Heart left ventricle (tissue), 16 donors: ENCODE results near the gene PRKRIP1. TPM values are rescaled to one million over a fixed set of nuclear protein-coding genes. Genes with fewer than 3 reads are reported as not detected.
"Not testable (repeated sequence)": the region's sequence is repeated elsewhere in the genome, so short reads cannot be mapped to it uniquely, and the experiment has no call there.

Experiments used
- ATAC-seq, 4 donors: fragments of 200-7000 bp; cut with Tn5 transposase; one replicate each; pipeline ENCODE4 v1.9.1; 2020 to 2022; ENCODE audit warnings: moderate library complexity in 4 of 4, mild to moderate bottlenecking in 3 of 4, moderate number of reproducible peaks in 1 of 4
- DNase-seq, 5 donors: peaks; one replicate each; pipeline ENCODE4 v3.0.0-alpha.2; 2020
- H3K27ac ChIP-seq, 12 donors: fragments of 200-600 bp; sonication (generic) in 4 of 12; one replicate each; pipeline versions ENCODE4 v1.5.0 to v1.8.0; 2016 to 2022; ENCODE audit warnings: mild to moderate bottlenecking in 2 of 12
- H3K27me3 ChIP-seq, 9 donors: fragments of 200-600 bp; sonication (generic) in 2 of 9; one replicate each; pipeline versions ENCODE4 v1.5.1 to v1.8.0; 2016 to 2022; ENCODE audit warnings: mild to moderate bottlenecking in 3 of 9
- H3K36me3 ChIP-seq, 9 donors: fragments of 200-600 bp; sonication (generic) in 2 of 9; one replicate each; pipeline versions ENCODE4 v1.5.0 to v1.8.0; 2018 to 2022; ENCODE audit warnings: mild to moderate bottlenecking in 2 of 9
- H3K4me1 ChIP-seq, 12 donors: fragments of 200-600 bp; sonication (generic) in 4 of 12; one replicate each; pipeline versions ENCODE4 v1.5.0 to v1.8.0; 2016 to 2022; ENCODE audit warnings: mild to moderate bottlenecking in 3 of 12
- H3K4me3 ChIP-seq, 12 donors: fragments of 200-600 bp; sonication (generic) in 4 of 12; one replicate each; pipeline versions ENCODE4 v1.5.0 to v1.8.0; 2017 to 2022; ENCODE audit warnings: mild to moderate bottlenecking in 9 of 12, moderate library complexity in 4 of 12
- H3K9me3 ChIP-seq, 12 donors: fragments of 200-600 bp; sonication (generic) in 4 of 12; one replicate each; pipeline versions ENCODE4 v1.5.0 to v1.8.0; 2016 to 2022; ENCODE audit warnings: mild to moderate bottlenecking in 1 of 12
- POLR2A ChIP-seq, 2 donors: fragments of 450-650 bp; IDR thresholded peaks; one replicate each; pipeline ENCODE4 v1.6.1; 2017; ENCODE audit warnings: antibody characterized with exemption in 2 of 2, mild to moderate bottlenecking in 2 of 2, moderate library complexity in 2 of 2
- WGBS, 4 donors: extraction: QIAGEN DNeasy Blood & Tissue Kit in 2 of 4; methylation state at CpG; one replicate each; pipeline versions ENCODE4 v1.1.5 to v1.1.7; 2013 to 2018; 5-methylcytosine and 5-hydroxymethylcytosine counted together
- intact Hi-C, 10 donors: fragments of 100-400 bp; cut with DNase I; formaldehyde crosslinking; loops; one replicate each; pipeline versions ENCODE4 v1.11.1 to v1.14.2; 2022
- long read RNA-seq, 3 donors: library from polyadenylated mRNA; unstranded; transcript quantifications; one replicate each; pipeline ENCODE4 v2.0.0, GENCODE V29; 2020 to 2021
- polyA plus RNA-seq, 2 donors: library from polyadenylated mRNA; stranded (reverse); fragments of 200-250 nt; gene quantifications; one replicate each; pipeline ENCODE4 v1.2.3, GENCODE V29; 2013
- total RNA-seq, 9 donors: library from RNA; depleted of rRNA in 2 of 9; stranded (reverse); fragments of >200 nt in 2 of 9; fragmentation: NEBNext Ultra II Directional in 3 of 9; extraction: Animal tissue kit (Norgen Biotek cat#: 25700) in 3 of 9; gene quantifications; one replicate each; pipeline versions ENCODE4 v1.1.0 to v1.2.4, GENCODE V29; 2016 to 2023
- TF ChIP-seq, protein P1 (sequence below), 12 donors: fragments of 200-600 bp; sonication (generic) in 4 of 12; IDR thresholded peaks; one replicate each; pipeline versions ENCODE4 v1.5.0 to v1.8.0; 2018 to 2022; ENCODE audit warnings: antibody characterized with exemption in 12 of 12, mild to moderate bottlenecking in 5 of 12
- donor health status: ischemic (EF 13 %, LVEDD 7.1; RV severe dilation, severe dysfunction).
- donor health status: healthy with polysubstance abuse.
- donor health status: DM: no; HTN: yes; CAD: no.
- donor health status: DM: no; HTN: no; CAD: no.
- donor health status: ischemic (EF 25% LVEDD 6.9; RV normal size, moderate dysfunction).
- donor health status: ischemic (EF 25% LVEDD 5.7; RV mildly dilated, moderate dysfunction).
- donor health status: healthy.
- donor health status: DM: yes; HTN: yes; CAD: no.
- donor health status: ischemic (EF 35%, LVEDD 5.7; RV mildly dilated, moderate dysfunction).
- donor health status: nonischemic (EF 11% LVEDD 7.7; RV severe dilation, severe dysfunction).
- donor health status: DM: yes; HTN: yes; CAD: no.
- donor health status: PGD.
- donor health status: ischemic (EF 29% LVEDD 5.4; RV normal size, mild dysfunction).
- donor health status: nonischemic (EF 23%, LVEDD 6.1; RV moderate dilation, normal function).

PRKRIP1 gene, protein sequence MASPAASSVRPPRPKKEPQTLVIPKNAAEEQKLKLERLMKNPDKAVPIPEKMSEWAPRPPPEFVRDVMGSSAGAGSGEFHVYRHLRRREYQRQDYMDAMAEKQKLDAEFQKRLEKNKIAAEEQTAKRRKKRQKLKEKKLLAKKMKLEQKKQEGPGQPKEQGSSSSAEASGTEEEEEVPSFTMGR
- total RNA-seq (10 to 100 TPM in 5 of 9 donors, 1 to 10 TPM in 4; 7.4 to 15.2 (median 11.4) TPM), polyA plus RNA-seq (10 to 100 TPM; 15.1 TPM)
- long read RNA-seq, donor 1, transcript PRKRIP1-201 (6 exons, 2,159 nt), result major isoform, 10 of 29 reads
- long read RNA-seq, donor 1, partial matches to known transcripts, result 3 of 29 reads
- long read RNA-seq, donor 1, other reads (novel, unspliced or antisense), result 12 of 29 reads
- long read RNA-seq, donor 2, transcript PRKRIP1-201 (6 exons, 2,159 nt), result major isoform, 21 of 26 reads
- long read RNA-seq, donor 2, partial matches to known transcripts, result 1 of 26 reads
- long read RNA-seq, donor 2, other reads (novel, unspliced or antisense), result 3 of 26 reads
- long read RNA-seq, donor 3, transcript PRKRIP1-201 (6 exons, 2,159 nt), result major isoform, 5 of 22 reads
- long read RNA-seq, donor 3, partial matches to known transcripts, result 2 of 22 reads
- long read RNA-seq, donor 3, other reads (novel, unspliced or antisense), result 12 of 22 reads

DNA sequence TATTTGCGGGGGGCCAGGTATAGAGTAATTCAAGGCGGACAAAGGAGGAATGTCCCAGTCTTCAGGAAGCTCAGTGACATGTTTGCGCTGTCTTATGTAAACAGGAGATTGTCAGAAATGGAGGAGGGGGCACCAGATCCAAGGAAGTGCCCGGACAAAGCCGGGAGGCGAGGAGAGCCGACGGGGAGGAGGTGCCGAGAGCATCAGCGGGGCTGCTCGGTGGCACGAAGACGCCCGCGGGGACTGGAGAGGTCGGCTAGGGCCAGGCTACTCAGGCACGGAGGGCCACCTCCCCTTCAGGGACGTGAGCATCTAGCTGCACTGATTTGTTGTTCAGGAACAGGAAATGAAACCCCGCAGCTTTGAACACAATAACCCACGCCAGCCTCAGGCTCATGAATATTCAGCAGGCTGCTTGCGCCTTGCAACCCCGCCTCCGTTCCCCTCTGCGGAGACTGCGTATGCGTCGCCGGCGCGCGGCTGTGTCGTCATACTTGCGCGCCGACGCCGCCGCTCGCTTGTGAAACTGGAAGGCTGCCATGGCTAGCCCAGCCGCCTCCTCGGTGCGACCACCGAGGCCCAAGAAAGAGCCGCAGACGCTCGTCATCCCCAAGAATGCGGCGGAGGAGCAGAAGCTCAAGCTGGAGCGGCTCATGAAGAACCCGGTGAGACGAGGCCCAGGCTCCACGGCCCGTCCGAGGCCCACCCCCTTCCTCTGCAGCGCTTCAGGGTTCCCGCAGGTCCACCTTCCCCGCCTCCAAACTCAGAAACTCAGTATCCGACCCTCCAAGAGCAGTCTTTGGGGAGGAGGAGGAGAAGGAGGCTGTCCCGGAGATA lies at the start of gene PRKRIP1:
TSS of gene PRKRIP1 (plus strand) at position 491 of the 837 bp plus-strand sequence. CDS start at position 540, 49 bp downstream.
- ATAC-seq (peak; percentile 81 to 95 (median 92)), DNase-seq (peak; percentile 84 to 88 (median 85))
- Histone ChIP-seq H3K4me1 (peaks cover 0 to 22% (median 10%) of the 10 kb centered on the region in 12 donors), H3K27me3 (no peaks in the 10 kb centered on the region), H3K36me3 (peaks cover 0 to 44% (median 35%) of the 10 kb centered on the region in 9 donors), H3K9me3 (no peaks in the 10 kb centered on the region), H3K27ac (peak within 1 kb of the TSS; percentile 51 to 90 (median 84)), H3K4me3 (peak within 1 kb of the TSS; percentile 66 to 97 (median 84))
- intact Hi-C loops, result loop anchor here in 1 of 10 donors (1.0 kb wide), 1 partner anchor 37 kb away; the partner anchor contains the start of gene ORAI2
- 0 to 1% (median 1%) methylated on average over 44 to 57 of the region's 59 CpGs for WGBS, 4 donors
- TF ChIP-seq, protein P1, sequence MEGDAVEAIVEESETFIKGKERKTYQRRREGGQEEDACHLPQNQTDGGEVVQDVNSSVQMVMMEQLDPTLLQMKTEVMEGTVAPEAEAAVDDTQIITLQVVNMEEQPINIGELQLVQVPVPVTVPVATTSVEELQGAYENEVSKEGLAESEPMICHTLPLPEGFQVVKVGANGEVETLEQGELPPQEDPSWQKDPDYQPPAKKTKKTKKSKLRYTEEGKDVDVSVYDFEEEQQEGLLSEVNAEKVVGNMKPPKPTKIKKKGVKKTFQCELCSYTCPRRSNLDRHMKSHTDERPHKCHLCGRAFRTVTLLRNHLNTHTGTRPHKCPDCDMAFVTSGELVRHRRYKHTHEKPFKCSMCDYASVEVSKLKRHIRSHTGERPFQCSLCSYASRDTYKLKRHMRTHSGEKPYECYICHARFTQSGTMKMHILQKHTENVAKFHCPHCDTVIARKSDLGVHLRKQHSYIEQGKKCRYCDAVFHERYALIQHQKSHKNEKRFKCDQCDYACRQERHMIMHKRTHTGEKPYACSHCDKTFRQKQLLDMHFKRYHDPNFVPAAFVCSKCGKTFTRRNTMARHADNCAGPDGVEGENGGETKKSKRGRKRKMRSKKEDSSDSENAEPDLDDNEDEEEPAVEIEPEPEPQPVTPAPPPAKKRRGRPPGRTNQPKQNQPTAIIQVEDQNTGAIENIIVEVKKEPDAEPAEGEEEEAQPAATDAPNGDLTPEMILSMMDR (IDR thresholded peaks at IDR 0.05), result no peak
- TF ChIP-seq POLR2A (IDR thresholded peaks at IDR 0.05), result peak in 1 of 2 donors; percentile 43

DNA sequence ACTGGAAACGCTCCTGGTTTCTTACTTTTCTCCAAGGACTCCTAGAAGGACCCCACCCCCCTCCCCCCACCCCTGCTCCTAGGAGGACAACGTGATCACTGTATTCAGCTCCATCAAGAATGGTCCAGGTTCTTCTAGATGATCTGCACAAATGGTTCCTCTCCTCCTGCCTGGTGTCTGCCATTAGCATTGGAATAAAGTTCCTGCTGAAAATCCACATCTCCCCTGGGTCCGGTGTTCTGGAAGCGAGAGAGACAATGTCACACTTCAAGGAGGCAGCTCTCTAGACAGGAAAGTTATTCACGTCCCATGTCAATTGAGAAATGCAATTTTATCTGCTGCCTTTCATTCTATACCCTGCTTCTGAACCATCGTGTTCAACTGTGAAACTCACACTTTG lies 49.2 kb upstream of the PRKRIP1 start:
- H3K9me3 ChIP-seq, H3K4me3 ChIP-seq, H3K4me1 ChIP-seq, H3K36me3 ChIP-seq, ATAC-seq, intact Hi-C loops, H3K27ac ChIP-seq, H3K27me3 ChIP-seq, DNase-seq: not testable (repeated sequence)
- 70 to 79% (median 70%) methylated on average over 2 to 3 of the region's 6 CpGs; no CpG with 5 or more reads in 1 of the 4 donors for WGBS, 4 donors

DNA sequence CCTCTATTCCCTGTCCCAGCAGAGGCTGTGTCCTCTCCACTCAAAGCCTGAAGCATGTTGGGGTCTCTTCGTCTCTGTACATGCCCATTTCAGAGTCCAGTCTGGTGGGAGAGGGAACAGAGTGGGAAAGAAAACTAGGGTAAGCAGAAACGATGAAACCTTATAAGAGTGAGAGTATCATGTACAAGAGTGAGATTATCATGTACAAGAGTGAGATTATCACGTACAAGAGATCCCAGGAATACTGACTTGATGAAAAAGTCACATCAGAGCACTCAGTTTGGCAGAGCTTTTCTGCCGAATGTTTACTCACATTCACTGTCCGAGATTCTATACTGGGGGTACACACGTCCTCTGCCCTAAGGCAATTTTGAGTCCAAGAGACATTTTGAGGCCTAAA lies 39.8 kb upstream of the PRKRIP1 start, which contains the start of gene SPDYE6:
TSS of gene SPDYE6 (minus strand) at position 101 of the 400 bp plus-strand sequence. CDS start 421 bp downstream, outside the sequence.
- H3K27ac ChIP-seq, DNase-seq, H3K9me3 ChIP-seq, H3K27me3 ChIP-seq, H3K36me3 ChIP-seq, intact Hi-C loops, H3K4me3 ChIP-seq, H3K4me1 ChIP-seq, ATAC-seq: not testable (repeated sequence)
- WGBS, 4 donors, result no CpG with 5 or more reads among the region's 6 CpGs

DNA sequence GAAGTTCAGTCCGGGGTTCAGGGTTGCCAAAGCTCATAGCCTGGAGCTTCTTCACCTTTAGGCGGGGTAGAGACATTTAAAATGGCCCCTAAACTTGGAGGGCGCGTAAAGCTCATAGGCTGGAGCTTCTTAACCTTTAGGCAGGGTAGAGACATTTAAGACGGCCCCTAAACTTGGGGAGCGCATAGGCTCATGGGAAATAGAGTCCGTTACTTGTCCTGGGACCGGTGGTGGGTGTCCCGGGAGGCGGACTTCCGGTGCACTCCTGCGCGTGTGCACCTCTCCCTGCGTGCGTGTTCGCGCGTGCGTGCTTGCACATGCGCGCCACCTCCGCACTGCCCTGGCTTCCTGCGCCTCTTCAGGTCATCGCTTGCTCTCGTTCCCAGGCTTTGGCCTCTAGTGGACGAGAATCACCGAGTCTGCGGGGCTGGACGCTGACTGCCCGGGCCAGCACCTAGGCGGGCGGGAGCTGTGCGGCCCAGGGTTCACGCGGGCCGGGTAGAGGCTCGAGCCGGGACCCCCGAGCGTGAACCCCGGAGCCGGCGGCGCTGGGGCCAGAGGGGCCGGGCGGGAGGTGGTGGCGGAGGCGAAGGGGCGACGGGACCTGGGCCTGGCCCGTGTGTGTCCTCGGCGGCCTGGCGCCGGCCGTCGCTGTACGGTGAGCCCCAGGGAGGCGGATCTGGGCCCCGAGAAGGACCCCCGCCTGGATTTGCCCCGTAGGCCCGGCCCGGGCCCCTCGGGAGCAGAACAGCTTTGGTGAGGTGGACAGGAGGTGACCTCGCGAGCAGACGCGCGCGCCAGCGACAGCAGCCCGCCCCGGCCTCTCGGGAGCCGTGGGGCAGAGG lies 32.4 kb upstream of the PRKRIP1 start:
- 0 to 1% (median 0%) methylated on average over 20 to 76 of the region's 76 CpGs for WGBS, 4 donors
- Histone ChIP-seq H3K4me3 (peak overlapping the region; percentile 67 to 93 (median 84)), H3K36me3 (peaks cover 0 to 19% (median 12%) of the 10 kb centered on the region in 9 donors), H3K27ac (peak overlapping the region; percentile 67 to 98 (median 92))
- peak; percentile 100 for ATAC-seq
- TF ChIP-seq, protein P1 (IDR thresholded peaks at IDR 0.05), result peak in 6 of 12 donors; percentile 10 to 42 (median 18)
- peak in 1 of 2 donors; percentile 78 for TF ChIP-seq POLR2A (IDR thresholded peaks at IDR 0.05)
- H3K9me3 ChIP-seq, H3K4me1 ChIP-seq, intact Hi-C loops, H3K27me3 ChIP-seq: not testable (repeated sequence)
- peak; percentile 96 to 98 (median 96) for DNase-seq

DNA sequence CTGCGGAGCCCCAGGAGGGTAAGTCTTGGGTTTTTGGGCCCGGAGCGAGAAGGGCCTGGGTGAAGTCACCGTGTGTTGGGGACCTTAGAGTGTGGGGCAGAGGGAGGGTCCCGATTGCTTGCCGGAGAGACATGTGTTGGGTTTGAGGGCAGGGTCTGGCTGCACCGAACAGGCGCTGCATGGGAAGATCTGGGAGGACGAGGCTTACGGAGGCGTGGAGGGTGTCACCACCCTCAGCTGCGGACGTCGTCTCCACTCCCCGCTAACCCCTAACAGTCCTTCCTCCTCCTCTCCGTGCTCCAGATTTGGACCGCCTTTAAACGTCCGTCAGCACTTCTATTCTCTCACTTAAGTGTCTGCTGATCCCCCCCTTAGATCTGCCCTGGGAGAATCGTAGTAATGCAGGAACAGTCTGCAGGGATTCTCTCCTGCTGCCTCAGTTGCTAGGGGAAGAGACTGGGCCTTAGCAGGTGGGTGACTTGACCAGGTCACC lies 31.7 kb upstream of the PRKRIP1 start:
- 0 to 1% (median 0%) methylated on average over 7 to 16 of the region's 20 CpGs for WGBS, 4 donors
- peak overlapping the region; percentile 67 to 98 (median 92) for H3K27ac ChIP-seq
- peaks cover 0 to 19% (median 12%) of the 10 kb centered on the region in 9 donors for H3K36me3 ChIP-seq
- H3K4me1 ChIP-seq, intact Hi-C loops, H3K27me3 ChIP-seq, ATAC-seq, H3K9me3 ChIP-seq: not testable (repeated sequence)
- DNase-seq, result peak in 1 of 5 donors; percentile 29
- H3K4me3 ChIP-seq, result peak overlapping the region; percentile 67 to 93 (median 84)

DNA sequence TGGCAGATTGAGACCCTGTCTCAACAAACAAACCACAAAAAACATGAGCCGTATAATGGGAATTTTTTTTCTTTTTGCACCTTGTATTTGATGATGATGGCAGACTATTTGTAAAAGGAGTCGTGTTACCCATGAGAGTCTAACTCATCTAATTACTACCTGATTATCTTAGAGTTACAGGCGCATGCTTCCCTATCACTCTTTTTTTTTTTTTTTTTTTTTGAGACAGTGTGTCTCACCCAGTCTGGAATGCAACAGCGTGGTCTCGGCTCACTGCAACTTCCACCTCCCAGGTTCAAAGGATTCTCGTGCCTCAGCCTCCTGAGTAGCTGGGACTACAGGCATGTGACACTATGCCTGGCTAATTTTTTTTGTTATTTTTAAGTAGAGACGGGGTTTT lies 30.8 kb upstream of the PRKRIP1 start:
- H3K4me1 ChIP-seq, H3K9me3 ChIP-seq, DNase-seq, H3K27ac ChIP-seq, H3K27me3 ChIP-seq, intact Hi-C loops, ATAC-seq: not testable (repeated sequence)
- peak overlapping the region in 3 of 12 donors; percentile 10 to 80 (median 34) for H3K4me3 ChIP-seq
- peaks cover 0 to 20% (median 12%) of the 10 kb centered on the region in 9 donors for H3K36me3 ChIP-seq
- 52 to 58% (median 54%) methylated on average over 7 of the region's 7 CpGs for WGBS, 4 donors

DNA sequence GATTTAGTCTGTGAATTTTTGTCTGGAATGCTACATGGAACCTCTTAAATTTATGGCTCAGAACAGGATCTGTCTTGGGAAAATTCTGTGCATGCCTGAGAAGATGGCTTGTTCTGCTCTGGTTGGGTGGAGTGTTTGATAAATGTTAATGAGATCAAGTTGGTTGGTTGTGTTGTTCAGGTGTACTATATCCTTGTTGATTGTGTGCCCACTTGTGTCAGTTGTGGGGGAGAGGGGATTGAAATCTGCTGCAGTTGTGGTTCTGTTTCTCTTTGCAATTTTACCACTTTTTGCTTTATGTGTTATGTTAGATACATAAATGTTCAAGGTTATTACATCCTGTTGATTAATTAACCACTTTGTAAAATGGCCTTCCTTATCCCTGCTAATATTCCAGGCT lies 26.1 kb upstream of the PRKRIP1 start:
- H3K27ac ChIP-seq, H3K4me1 ChIP-seq, H3K4me3 ChIP-seq, intact Hi-C loops, DNase-seq, H3K27me3 ChIP-seq, ATAC-seq: not testable (repeated sequence)
- Histone ChIP-seq H3K9me3 (peaks cover 0 to 11% (median 0%) of the 10 kb centered on the region in 12 donors), H3K36me3 (peaks cover 0 to 36% (median 12%) of the 10 kb centered on the region in 9 donors)
